Occipital lobe (tissue), 2 donors: ENCODE results near the gene RSPO4. TPM values are rescaled to one million over a fixed set of nuclear protein-coding genes. Genes with fewer than 3 reads are reported as not detected.

Experiments
- DNase-seq: peaks from one replicate; lab custom pipeline; 2025; lab: John Stamatoyannopoulos, UW
- total RNA-seq: library from RNA; depleted of rRNA; stranded (reverse); fragments of >200 nt; gene quantifications from one replicate; pipeline ENCODE4 v1.2.3, GENCODE V29; 2014

The RSPO4 gene
- total RNA-seq, 1 donor from 2014 or later, result not detected

GRCh38 chr20:910870-911770 is 91.0 kb downstream of the RSPO4 start:
- DNase-seq, result no peak

DNA sequence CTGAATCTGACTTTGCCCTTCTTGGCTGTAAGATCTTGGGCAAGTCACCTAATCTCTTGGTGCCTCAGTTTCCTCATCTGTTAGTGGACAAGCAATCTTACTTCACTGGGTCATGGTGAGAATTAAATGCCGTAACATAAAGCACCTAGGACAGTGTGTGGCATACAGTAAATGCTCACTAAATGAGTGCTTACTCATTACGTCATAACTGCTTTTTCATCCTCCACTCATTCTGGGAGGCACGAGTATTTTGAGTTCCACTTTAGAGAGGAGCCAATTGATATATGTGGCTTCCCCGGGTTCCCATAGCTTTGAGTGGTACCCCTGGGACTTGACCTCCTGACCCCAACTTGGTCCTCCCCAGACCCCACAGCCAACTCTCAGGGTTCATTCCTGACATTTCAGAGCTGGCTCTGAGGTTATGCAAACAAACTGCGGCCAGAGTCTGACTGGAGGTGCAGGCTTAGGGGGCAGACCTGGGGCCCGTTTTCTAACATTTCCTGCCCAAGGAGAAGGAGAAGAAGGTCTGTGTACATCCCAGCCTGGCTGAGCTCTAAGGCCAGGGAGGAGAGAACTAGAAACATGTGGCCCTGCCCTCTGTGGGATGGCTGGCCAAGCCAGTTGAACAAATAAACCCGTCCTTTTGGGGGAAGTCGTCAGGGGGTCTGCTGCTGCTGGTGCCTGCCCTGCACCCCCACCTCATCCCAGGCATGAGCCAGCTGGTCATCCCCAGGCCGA is 91.8 kb downstream of the RSPO4 start:
- no peak for DNase-seq

GRCh38 chr20:909641-910040 is 92.5 kb downstream of the RSPO4 start:
- DNase-seq, result no peak

Other genes with a start within 250 kb of the RSPO4 start
- not detected for gene SLC52A3, start 233.8 kb downstream of the RSPO4 start, total RNA-seq
- 6.7 TPM for gene FAM110A, start 168.6 kb downstream of the RSPO4 start, total RNA-seq
- not detected for gene ANGPT4, start 86.0 kb downstream of the RSPO4 start, total RNA-seq
- 20.7 TPM for gene PSMF1, start 116.3 kb upstream of the RSPO4 start, total RNA-seq
- gene TMEM74B, start 182.7 kb upstream of the RSPO4 start, total RNA-seq, result 8.0 TPM
- gene C20orf202, start 201.1 kb upstream of the RSPO4 start, total RNA-seq, result 0.16 TPM
- gene RAD21L1, start 223.7 kb upstream of the RSPO4 start, total RNA-seq, result not detected